Peyer's patch (tissue), 4 donors: Measurements from ENCODE around the gene ALDH1L2.

ENCODE experiments used
- CTCF ChIP-seq, 6 experiments: fragments of 450-650 bp in 4 of 6; fragments of 200-600 bp in 2 of 6; sonication (generic) in 1 of 6; IDR thresholded peaks; one replicate each; pipeline ENCODE4 v1.5.1; 2017 to 2019; ENCODE audit warnings: antibody characterized with exemption in 6 of 6, mild to moderate bottlenecking in 3 of 6, moderate library complexity in 1 of 6
- POLR2A ChIP-seq, 2 donors: fragments of 450-650 bp; IDR thresholded peaks; one replicate each; pipeline ENCODE4 v1.5.1; 2017; ENCODE audit warnings: antibody characterized with exemption in 2 of 2, mild to moderate bottlenecking in 2 of 2, moderate library complexity in 2 of 2

DNA sequence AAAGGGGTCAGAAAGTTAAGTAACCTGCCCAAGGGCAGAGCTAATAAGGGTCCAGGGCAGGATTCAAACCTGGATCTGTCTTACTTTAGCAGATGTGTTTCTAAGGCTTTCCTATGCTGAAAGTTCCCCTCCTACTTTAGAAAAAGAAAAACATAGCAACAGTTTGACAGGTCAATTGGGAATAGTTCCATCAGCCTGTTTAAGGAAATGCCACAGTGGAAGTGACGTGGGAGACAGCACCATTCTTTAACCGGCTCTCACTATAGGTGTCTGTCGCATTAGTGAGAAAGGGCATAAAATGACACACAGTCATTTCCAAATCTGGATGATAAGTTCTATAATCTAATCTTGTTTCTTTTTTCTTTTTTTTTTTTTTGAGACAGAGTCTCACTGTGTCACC is 7.3 kb downstream of the ALDH1L2 start:
- TF ChIP-seq CTCF (IDR thresholded peaks at IDR 0.05): no peak
- no peak for TF ChIP-seq POLR2A (IDR thresholded peaks at IDR 0.05)
